NCI-H128 (cell line): ENCODE measurements around the gene REX1BD.
"Not testable (repeated sequence)": the region's sequence is repeated elsewhere in the genome, so short reads cannot be mapped to it uniquely, and the experiment has no call there.

Source experiments
- DNase-seq: peaks from one replicate; lab custom pipeline; 2025; ENCODE audit not compliant: unreplicated experiment; lab: John Stamatoyannopoulos, UW

The REX1BD gene

DNA sequence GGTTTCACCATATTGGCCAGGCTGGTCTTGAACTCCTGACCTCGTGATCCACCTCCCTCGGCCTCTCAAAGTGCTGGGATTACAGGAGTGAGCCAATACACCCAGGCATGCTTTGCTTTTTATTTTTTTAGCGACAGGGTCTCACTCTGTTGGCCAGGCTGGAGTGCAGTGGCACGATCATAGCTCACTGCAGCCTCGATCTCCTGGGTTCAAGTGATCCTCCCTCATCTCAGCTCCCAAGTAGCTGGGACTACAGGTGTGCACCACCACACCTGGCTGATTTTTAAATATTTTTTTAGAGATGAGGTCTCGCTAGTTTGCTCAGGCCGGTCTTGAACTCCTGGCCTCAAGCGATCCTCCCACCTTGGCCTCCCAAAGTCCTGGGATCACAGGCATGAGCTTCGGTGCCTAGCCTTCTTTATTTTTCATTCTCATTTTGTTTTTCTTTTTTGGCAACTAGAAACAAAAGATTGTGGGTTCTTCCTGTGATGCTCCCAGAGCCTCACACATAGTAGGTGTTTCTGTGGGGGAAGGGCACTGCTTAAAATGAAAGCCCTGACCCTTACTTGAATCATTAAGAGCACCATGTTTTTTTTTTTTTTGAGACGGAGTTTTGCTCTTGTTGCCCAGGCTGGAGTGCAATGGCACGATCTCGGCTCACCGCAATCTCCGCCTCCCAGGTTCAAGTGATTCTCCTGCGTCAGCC lies 12.2 kb downstream of the REX1BD start:
- not testable (repeated sequence) for DNase-seq

GRCh38 chr19:18601875-18602274 lies 13.3 kb downstream of the REX1BD start:
- no peak for DNase-seq

GRCh38 chr19:18603255-18603957 lies 14.8 kb downstream of the REX1BD start:
- no peak for DNase-seq

- DNase-seq, result no peak
Observed at GRCh38 chr19:18603958-18604819, 15.6 kb downstream of the REX1BD start.

DNA sequence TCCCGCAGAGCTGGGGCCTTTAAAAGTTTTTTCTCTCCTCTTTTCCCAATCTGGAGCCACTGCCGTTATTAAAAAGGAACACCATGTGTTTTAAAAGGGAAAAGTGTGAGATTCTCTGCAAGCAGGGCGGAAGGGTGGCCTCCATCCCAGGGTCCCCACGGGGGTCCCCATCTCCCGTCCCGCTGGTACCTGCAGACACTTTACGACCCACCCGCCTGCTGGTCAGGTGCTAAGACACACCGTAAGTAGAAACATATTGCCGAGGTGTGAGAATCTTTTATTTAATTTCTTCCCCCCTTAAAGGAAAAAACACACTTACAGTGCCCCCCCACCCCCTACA lies 16.2 kb downstream of the REX1BD start:
- DNase-seq, result no peak

- no peak for DNase-seq
Observed at GRCh38 chr19:18605196-18605545, 16.6 kb downstream of the REX1BD start.

GRCh38 chr19:18605546-18606280 lies 17.1 kb downstream of the REX1BD start:
- DNase-seq, result no peak

- DNase-seq, result no peak
Observed at GRCh38 chr19:18606281-18607225, 18.0 kb downstream of the REX1BD start, which contains the start of gene CRLF1. CRLF1 (minus strand) TSS chr19:18606799; CDS start chr19:18606656, 143 bp downstream.

- DNase-seq, result no peak
Observed at GRCh38 chr19:18607226-18608101, 18.9 kb downstream of the REX1BD start.

DNA sequence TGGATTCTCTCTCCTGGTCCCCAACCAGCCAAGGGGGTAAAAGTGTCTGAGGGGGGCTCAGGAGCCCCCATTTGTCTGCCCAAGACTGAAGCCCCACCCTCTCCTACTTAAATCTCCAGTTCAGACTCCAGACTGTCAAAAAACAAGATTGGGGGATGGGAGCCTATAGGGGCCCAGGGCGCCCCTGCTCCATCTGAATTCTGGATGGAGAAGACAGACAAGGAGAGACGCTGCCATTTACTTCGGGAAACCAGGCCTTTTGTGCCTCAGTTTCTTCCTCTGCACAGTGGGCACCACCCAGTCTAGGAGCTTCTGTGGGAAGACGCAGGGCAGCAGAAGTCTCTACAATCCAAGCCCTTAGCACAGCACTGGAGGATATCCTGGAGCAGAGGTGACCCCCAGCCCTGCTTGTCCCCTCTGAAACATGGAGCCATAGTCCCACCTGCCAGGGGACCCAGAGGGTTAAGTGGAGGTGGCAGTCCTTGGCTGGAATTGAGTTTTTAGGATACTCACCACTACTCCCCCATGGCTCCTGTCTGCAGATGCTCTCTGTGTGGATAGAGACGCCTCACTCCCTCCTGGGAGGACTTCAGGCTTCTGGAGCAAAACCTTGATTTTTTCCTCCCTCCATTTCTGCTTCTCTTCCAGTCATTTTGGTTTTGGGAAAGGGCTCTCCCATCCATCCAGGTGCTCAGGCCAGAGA lies 19.7 kb downstream of the REX1BD start:
- no peak for DNase-seq

DNA sequence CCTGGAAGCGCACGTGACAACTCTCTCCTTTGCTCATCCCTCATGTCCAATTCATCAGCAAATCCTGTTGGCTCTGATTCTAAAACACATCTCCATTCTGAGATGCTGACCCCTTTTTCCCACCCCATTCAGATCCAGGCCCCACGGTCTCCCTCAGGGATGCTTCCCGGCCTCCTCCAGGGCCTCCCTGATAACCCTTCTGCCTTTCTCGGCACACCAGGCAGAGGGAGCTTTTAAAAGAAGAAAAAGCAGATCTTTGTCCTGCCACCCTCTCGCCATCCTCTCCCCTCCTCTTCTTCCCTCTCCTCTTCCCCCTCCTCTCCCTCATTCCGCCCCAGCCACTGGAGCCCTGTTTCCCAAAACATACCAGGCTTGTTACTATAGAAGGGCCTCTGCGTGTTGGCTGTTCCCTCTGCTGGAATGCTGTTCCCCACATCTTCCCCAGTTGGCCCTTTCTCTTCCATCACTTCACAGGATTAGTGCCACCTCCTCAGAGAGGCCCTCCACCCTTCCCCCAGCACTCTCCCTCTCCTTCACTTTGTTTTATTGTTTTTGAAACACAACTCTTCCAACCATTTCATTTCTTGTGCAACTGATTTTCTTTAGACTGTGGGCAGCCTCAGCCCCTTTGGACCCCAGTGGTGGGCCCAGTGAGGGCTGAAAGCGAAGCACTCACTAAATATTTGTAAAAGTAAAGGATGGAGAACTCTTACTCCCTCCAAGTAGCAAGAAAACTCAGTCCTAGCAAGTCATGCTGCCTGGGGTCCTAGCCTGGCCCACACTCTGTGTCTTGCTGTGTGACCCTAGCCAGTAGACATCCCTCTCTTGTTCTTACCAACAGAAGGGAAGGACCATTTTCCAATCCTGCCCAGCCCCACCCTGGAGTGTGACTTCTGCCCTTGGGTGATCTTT lies 20.5 kb downstream of the REX1BD start:
- DNase-seq, result no peak

GRCh38 chr19:18609717-18610051 lies 21.1 kb downstream of the REX1BD start:
- no peak for DNase-seq

GRCh38 chr19:18610245-18610555 lies 21.6 kb downstream of the REX1BD start:
- no peak for DNase-seq

- no peak for DNase-seq
Observed at GRCh38 chr19:18610556-18611326, 22.1 kb downstream of the REX1BD start.

GRCh38 chr19:18611327-18612050 lies 22.9 kb downstream of the REX1BD start:
- no peak for DNase-seq

GRCh38 chr19:18612051-18612771 lies 23.6 kb downstream of the REX1BD start:
- DNase-seq, result no peak
